SJCRH30 (cell line): ENCODE data around the gene GSG1L. TPM values are rescaled to one million over a fixed set of nuclear protein-coding genes. Genes with fewer than 3 reads are reported as not detected.
A peak's percentile ranks its signal among the peaks of the same experiment; 100 is the strongest.

Source experiments
- DNase-seq, 2 experiments: peaks; one replicate each; pipeline ENCODE4 v3.0.0-alpha.2; 2015 to 2020
- H3K27ac ChIP-seq: fragments of 250-450 bp; sonication (Bioruptor Pico); 2 replicates; pipeline ENCODE4 v1.5.1; 2020; ENCODE audit warnings: mild to moderate bottlenecking, moderate library complexity
- H3K27me3 ChIP-seq: fragments of 250-450 bp; sonication (Bioruptor Pico); 2 replicates; pipeline ENCODE4 v1.5.1; 2020; ENCODE audit warnings: mild to moderate bottlenecking, moderate library complexity
- H3K36me3 ChIP-seq: fragments of 250-450 bp; sonication (Bioruptor Pico); 2 replicates; pipeline ENCODE4 v1.5.1; 2020; ENCODE audit warnings: mild to moderate bottlenecking, moderate library complexity
- H3K4me1 ChIP-seq: fragments of 250-450 bp; sonication (Bioruptor Pico); 2 replicates; pipeline ENCODE4 v1.5.1; 2020; ENCODE audit warnings: mild to moderate bottlenecking, moderate library complexity
- H3K4me3 ChIP-seq: fragments of 250-450 bp; sonication (Bioruptor Pico); 2 replicates; pipeline ENCODE4 v1.5.1; 2020; ENCODE audit warnings: mild to moderate bottlenecking, moderate library complexity
- H3K9me3 ChIP-seq: fragments of 250-450 bp; sonication (Bioruptor Pico); replicated peaks from 2 replicates; pipeline ENCODE4 v1.5.1; 2020; ENCODE audit warnings: mild to moderate bottlenecking, moderate library complexity
- total RNA-seq: library from RNA; depleted of rRNA; stranded (reverse); fragments of >200 nt; shearing (Covaris generic); gene quantifications from 2 replicates; pipeline ENCODE4 v1.2.3, GENCODE V29; 2014

The GSG1L gene
- total RNA-seq, 1 experiment from 2014 or later = not detected

GRCh38 chr16:27769561-27770255 is 293.8 kb downstream of the GSG1L start:
- no peaks in the 10 kb centered on the region for H3K36me3 ChIP-seq
- no peak overlapping the region for H3K4me3 ChIP-seq
- DNase-seq = no peak
- no peaks in the 10 kb centered on the region for H3K27me3 ChIP-seq
- no peaks in the 10 kb centered on the region for H3K4me1 ChIP-seq
- no peaks in the 10 kb centered on the region for H3K9me3 ChIP-seq
- H3K27ac ChIP-seq = no peak overlapping the region

GRCh38 chr16:27768651-27769272 is 294.8 kb downstream of the GSG1L start:
- H3K36me3 ChIP-seq = no peaks in the 10 kb centered on the region
- no peaks in the 10 kb centered on the region for H3K4me1 ChIP-seq
- H3K27me3 ChIP-seq = no peaks in the 10 kb centered on the region
- H3K4me3 ChIP-seq = no peak overlapping the region
- DNase-seq = peak in 1 of 2 experiments; percentile 23
- H3K27ac ChIP-seq = no peak overlapping the region
- no peaks in the 10 kb centered on the region for H3K9me3 ChIP-seq

- no peak overlapping the region for H3K4me3 ChIP-seq
- no peak overlapping the region for H3K27ac ChIP-seq
- H3K4me1 ChIP-seq = no peaks in the 10 kb centered on the region
- no peaks in the 10 kb centered on the region for H3K27me3 ChIP-seq
- H3K9me3 ChIP-seq = no peaks in the 10 kb centered on the region
- no peaks in the 10 kb centered on the region for H3K36me3 ChIP-seq
- no peak for DNase-seq
These were observed 295.4 kb downstream of the GSG1L start for GRCh38 chr16:27767971-27768591.

GRCh38 chr16:27767081-27767480 is 296.4 kb downstream of the GSG1L start:
- Histone ChIP-seq H3K4me3 (no peak overlapping the region), H3K27me3 (no peaks in the 10 kb centered on the region), H3K9me3 (no peaks in the 10 kb centered on the region), H3K27ac (no peak overlapping the region), H3K36me3 (no peaks in the 10 kb centered on the region), H3K4me1 (no peaks in the 10 kb centered on the region)
- DNase-seq = no peak

- H3K4me1 ChIP-seq = no peaks in the 10 kb centered on the region
- no peak overlapping the region for H3K4me3 ChIP-seq
- H3K27me3 ChIP-seq = no peaks in the 10 kb centered on the region
- H3K9me3 ChIP-seq = no peaks in the 10 kb centered on the region
- DNase-seq = no peak
- no peak overlapping the region for H3K27ac ChIP-seq
- no peaks in the 10 kb centered on the region for H3K36me3 ChIP-seq
These were observed 297.1 kb downstream of the GSG1L start for GRCh38 chr16:27766236-27766925.

DNA sequence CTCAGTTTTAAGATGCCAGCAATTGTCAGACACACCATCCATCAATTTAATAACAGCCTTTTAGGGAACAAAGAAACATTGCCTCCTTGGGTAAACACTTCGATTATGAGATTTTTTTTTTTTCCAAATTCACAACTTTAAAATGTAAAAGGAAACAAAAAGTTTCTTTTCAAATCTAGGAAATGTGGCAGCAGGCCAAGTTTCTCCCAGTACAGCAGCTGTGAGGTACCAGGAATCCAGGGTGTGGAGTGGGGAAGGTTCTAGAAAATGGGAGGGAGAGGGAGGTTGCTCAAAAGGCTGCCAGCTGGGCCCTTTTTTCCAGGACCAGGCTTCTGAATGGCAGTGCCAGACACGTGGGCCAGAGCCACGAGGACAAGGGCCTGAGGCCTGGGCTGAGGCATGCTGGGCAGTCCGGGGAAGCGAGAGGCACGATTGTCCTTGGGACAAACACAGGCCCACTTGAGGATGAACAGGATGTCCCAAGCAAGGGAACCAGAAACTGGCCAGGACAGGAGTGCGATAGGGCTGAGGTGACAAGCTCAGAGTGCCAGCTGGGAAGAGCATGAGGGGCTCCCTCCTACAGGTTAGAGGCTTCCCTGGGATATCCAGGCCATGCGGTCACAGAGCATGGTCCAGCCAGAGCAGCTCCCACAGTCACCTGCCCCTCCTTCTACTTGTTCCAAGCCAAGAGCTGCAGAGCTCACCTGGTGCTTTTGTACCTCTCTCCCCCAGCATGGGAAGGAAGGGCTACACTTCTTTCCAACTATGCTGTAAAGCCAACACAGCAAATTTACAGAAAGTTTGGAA is 298.4 kb downstream of the GSG1L start:
- Histone ChIP-seq H3K9me3 (no peaks in the 10 kb centered on the region), H3K4me1 (no peaks in the 10 kb centered on the region), H3K27me3 (no peaks in the 10 kb centered on the region), H3K4me3 (no peak overlapping the region), H3K36me3 (no peaks in the 10 kb centered on the region), H3K27ac (no peak overlapping the region)
- DNase-seq = no peak

- H3K36me3 ChIP-seq = no peaks in the 10 kb centered on the region
These were observed 299.1 kb downstream of the GSG1L start for GRCh38 chr16:27764427-27764826.

GRCh38 chr16:27762441-27762840 is 301.1 kb downstream of the GSG1L start:
- Histone ChIP-seq H3K36me3 (no peaks in the 10 kb centered on the region), H3K4me1 (no peaks in the 10 kb centered on the region), H3K27me3 (no peaks in the 10 kb centered on the region), H3K27ac (no peak overlapping the region), H3K9me3 (no peaks in the 10 kb centered on the region), H3K4me3 (no peak overlapping the region)
- DNase-seq = no peak

More at GRCh38 chr16:27764427-27764826, 299.1 kb downstream of the GSG1L start:
- H3K9me3 ChIP-seq = no peaks in the 10 kb centered on the region
- no peak overlapping the region for H3K27ac ChIP-seq
- no peak overlapping the region for H3K4me3 ChIP-seq
- no peaks in the 10 kb centered on the region for H3K27me3 ChIP-seq
- no peak for DNase-seq
- H3K4me1 ChIP-seq = no peaks in the 10 kb centered on the region

- H3K4me1 ChIP-seq = no peaks in the 10 kb centered on the region
- H3K27ac ChIP-seq = no peak overlapping the region
- no peaks in the 10 kb centered on the region for H3K27me3 ChIP-seq
- no peaks in the 10 kb centered on the region for H3K9me3 ChIP-seq
- no peak overlapping the region for H3K4me3 ChIP-seq
- no peaks in the 10 kb centered on the region for H3K36me3 ChIP-seq
- no peak for DNase-seq
These were observed 301.7 kb downstream of the GSG1L start for GRCh38 chr16:27761816-27762215.

GRCh38 chr16:27760789-27761176 is 302.7 kb downstream of the GSG1L start:
- Histone ChIP-seq H3K9me3 (no peaks in the 10 kb centered on the region), H3K36me3 (no peaks in the 10 kb centered on the region), H3K4me3 (no peak overlapping the region), H3K27ac (no peak overlapping the region), H3K27me3 (no peaks in the 10 kb centered on the region), H3K4me1 (no peaks in the 10 kb centered on the region)
- no peak for DNase-seq

DNA sequence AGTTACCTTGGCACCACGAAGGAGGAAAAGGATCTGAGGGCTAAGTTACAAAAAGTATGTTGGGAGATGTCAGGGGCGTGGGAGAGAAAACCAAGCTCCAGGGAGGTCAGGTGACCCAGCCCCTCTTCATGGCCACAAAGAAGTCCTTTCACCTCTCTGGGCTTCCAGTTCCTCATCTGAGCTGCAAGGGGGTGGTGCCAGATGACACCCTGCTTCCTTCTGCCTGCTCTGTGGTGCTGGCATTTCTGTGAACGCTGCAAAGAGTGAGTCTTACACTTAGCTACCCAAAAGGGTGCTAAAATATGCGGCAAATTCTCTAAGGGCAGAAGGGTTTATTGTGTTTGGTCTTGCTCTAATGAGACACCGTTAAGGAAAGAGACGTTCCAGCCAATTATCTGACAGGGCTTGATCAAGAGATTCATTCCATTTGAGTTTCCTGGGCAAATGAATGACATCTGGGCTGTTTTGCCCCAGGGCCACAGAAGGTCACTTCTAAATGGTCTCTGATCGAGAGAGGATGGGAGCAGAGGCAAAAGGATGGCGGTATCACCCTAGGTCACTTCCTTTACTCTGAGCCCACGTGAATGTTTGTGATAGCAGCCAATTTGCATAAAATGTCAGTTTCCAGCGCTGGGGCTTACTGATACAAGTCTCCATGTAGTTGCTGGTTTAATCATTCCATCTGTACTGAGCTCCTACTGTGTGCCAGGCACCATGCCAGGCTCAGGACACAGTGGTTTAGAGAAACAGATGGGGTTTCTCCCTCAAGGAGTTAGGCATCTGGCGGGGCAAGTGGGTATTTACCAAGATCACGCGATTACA is 303.3 kb downstream of the GSG1L start:
- H3K9me3 ChIP-seq = no peaks in the 10 kb centered on the region
- no peak overlapping the region for H3K27ac ChIP-seq
- no peak overlapping the region for H3K4me3 ChIP-seq
- H3K4me1 ChIP-seq = no peaks in the 10 kb centered on the region
- H3K27me3 ChIP-seq = no peaks in the 10 kb centered on the region
- H3K36me3 ChIP-seq = no peaks in the 10 kb centered on the region
- no peak for DNase-seq

DNA sequence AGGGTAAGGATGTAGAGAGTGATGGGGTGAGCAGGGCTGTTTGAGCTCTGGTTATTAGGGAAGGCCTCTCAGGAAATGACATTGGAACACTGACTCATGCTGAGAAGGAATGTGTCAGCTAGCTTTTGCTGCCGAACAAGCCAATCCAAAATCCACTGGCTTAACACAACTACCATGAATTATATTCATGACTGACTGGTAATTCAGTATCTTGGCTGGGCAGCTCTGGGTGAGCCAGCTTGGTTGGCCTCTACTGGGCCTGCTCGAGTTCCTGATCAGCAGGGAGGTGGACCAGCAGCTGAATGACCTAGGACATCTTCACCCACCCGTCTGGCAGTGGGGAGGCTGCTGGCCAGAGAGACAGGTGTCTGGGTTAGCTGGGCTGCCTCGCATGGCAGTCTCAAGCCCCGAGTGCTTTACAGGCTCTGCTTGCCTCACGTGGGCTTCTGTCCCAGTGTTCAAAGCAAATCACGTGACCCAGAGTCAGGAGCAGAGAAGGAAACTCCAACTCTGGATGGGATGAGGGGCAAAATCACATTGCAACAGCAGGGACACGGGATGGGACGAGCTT is 304.1 kb downstream of the GSG1L start:
- no peaks in the 10 kb centered on the region for H3K36me3 ChIP-seq
- no peak for DNase-seq
- H3K4me1 ChIP-seq = no peaks in the 10 kb centered on the region
- H3K4me3 ChIP-seq = no peak overlapping the region
- H3K27me3 ChIP-seq = no peaks in the 10 kb centered on the region
- H3K27ac ChIP-seq = no peak overlapping the region
- no peaks in the 10 kb centered on the region for H3K9me3 ChIP-seq

DNA sequence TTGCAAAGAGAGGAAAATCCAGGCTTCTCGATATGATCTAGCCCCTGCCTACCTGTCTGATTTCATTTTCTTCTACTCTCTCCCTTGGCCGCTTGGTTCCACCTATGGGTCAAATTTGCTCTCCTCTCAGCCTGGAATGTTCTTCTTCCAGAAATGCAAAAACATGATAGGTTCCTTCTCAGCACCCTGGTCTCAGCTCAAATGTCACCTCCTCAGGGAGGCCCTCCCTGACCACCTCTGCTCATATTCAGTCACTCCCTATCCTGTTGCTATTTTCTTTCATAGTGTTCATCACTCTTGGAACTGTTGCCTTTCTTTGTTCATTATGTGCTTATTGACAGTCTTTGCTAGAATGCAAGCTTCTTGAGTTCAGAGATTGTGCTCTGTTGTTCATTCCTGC is 305.0 kb downstream of the GSG1L start:
- Histone ChIP-seq H3K36me3 (no peaks in the 10 kb centered on the region), H3K27ac (no peak overlapping the region), H3K4me3 (no peak overlapping the region), H3K27me3 (no peaks in the 10 kb centered on the region), H3K4me1 (no peaks in the 10 kb centered on the region), H3K9me3 (no peaks in the 10 kb centered on the region)
- no peak for DNase-seq
